VCaP (cell line): Measurements from ENCODE around the gene EIF3K.
"Not testable (repeated sequence)": the region's sequence is repeated elsewhere in the genome, so short reads cannot be mapped to it uniquely, and the experiment has no call there.

Source experiments
- H3K27ac ChIP-seq: fragments of 450-650 bp; 2 replicates; pipeline ENCODE4 v1.5.1; 2017
- TF ChIP-seq, protein P1 (sequence below): fragments of 450-650 bp; conservative IDR thresholded peaks from 2 replicates; pipeline ENCODE4 v1.5.1; 2017; ENCODE audit warnings: mild to moderate bottlenecking, moderate library complexity

The EIF3K gene

DNA sequence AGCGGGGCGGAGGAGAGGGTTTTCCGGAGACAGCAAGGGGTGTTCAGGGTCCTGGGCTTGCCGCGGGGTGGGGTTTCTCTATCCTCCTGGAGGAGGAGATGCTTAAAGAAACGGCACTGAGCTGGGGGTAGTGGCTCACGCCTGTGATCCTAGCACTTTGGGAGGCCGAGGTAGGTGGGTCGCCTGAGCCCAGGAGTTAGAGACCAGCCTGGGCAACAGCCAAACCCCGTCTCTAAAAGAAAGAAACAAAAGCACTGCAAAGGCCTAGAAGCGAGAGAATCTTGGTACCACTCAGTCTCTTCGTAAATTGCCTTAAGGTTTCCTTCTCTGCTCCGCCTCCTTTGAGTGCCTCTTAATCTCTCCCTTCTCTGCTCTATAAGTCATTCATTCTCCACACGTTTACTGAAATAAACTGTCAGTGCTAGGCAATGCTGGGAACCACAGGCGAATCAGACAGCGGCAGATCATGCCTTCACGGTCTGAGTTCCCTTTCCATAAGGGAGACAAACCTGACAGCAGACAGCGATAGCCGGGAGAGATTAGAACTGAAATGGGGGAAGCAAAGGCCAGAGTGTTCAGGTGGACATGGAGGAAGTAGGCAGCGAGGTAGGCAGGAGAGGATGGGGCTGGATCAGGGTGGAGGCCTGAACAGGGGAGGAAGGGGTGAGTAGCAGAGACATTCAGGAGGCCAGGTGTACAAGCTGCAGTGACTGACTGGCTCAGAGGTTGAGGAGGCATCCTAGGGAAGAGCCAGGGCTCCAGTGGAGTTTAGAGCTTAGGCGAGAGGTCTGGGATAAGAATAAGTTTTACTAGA, 580 bp downstream of the EIF3K start:
- TF ChIP-seq, protein P1, sequence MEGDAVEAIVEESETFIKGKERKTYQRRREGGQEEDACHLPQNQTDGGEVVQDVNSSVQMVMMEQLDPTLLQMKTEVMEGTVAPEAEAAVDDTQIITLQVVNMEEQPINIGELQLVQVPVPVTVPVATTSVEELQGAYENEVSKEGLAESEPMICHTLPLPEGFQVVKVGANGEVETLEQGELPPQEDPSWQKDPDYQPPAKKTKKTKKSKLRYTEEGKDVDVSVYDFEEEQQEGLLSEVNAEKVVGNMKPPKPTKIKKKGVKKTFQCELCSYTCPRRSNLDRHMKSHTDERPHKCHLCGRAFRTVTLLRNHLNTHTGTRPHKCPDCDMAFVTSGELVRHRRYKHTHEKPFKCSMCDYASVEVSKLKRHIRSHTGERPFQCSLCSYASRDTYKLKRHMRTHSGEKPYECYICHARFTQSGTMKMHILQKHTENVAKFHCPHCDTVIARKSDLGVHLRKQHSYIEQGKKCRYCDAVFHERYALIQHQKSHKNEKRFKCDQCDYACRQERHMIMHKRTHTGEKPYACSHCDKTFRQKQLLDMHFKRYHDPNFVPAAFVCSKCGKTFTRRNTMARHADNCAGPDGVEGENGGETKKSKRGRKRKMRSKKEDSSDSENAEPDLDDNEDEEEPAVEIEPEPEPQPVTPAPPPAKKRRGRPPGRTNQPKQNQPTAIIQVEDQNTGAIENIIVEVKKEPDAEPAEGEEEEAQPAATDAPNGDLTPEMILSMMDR, result no peak

DNA sequence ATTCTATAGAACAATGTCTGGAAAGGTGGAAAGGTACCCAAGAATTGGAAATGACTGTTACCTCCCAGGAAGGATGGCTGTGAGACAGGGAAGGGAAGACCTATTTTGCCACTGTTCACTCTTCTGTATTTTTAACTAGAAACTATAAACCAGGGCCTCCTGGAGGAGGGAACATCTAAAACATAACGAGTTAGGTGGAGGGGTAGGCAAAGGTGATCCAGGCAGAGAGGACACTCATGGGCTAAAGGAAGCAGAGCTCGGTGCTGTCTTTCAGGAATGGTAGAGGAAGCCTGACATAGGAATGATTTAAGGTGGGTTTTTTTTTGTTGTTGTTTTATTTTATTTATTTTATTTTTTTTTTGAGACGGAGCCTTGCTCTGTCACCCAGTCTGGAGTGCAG, 5.8 kb downstream of the EIF3K start:
- no peak overlapping the region for H3K27ac ChIP-seq
- TF ChIP-seq, protein P1, result no peak

More for the DNA sequence above, 580 bp downstream of the EIF3K start:
- peak overlapping the region; percentile 94 for H3K27ac ChIP-seq

DNA sequence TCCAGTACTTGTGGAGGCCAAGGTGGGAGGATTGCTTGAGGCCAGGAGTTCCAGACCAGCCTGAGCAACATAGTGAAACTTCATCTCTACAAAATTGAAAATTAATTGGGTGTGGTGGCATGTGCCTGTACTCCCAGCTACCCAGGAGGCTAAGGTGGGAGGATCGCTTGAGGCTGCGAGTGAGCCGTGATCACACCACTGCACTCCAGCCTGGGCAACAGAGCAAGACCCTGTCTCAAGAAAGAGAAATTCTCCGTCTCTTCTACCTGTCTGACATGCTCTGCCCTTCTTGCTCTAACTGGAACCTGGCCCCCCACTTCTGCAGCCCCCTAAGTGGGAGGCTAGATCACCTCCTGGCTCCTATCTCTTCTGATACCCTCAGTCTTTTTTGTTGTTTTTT, 7.4 kb downstream of the EIF3K start:
- TF ChIP-seq, protein P1, result no peak
- H3K27ac ChIP-seq, result no peak overlapping the region

DNA sequence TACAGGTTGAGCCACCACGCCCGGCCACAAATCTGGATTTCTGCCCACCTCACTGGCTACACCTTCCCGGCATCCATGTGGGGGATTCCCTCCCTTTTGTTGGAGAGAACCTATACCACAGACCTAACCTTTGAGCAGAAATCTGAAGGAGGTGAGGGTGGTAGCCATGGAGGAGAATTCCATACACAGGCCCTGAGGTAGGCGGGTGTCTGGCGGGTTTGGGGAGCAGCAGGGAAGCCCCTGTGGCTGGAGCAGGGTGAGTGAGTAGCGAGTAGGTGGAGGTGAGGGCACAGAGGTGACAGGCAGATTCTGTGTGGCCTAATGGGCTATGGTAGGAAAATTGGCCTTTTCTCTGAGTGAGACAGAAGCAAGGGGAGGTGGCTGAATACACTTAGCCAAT, 10.6 kb downstream of the EIF3K start:
- TF ChIP-seq, protein P1, result no peak
- H3K27ac ChIP-seq, result no peak overlapping the region

GRCh38 chr19:38631301-38631700, 12.3 kb downstream of the EIF3K start:
- not testable (repeated sequence) for H3K27ac ChIP-seq

GRCh38 chr19:38631811-38632475, 13.0 kb downstream of the EIF3K start:
- not testable (repeated sequence) for H3K27ac ChIP-seq

- TF ChIP-seq, protein P1, result no peak
- H3K27ac ChIP-seq, result no peak overlapping the region
Measured at GRCh38 chr19:38632476-38633213, 13.7 kb downstream of the EIF3K start.

DNA sequence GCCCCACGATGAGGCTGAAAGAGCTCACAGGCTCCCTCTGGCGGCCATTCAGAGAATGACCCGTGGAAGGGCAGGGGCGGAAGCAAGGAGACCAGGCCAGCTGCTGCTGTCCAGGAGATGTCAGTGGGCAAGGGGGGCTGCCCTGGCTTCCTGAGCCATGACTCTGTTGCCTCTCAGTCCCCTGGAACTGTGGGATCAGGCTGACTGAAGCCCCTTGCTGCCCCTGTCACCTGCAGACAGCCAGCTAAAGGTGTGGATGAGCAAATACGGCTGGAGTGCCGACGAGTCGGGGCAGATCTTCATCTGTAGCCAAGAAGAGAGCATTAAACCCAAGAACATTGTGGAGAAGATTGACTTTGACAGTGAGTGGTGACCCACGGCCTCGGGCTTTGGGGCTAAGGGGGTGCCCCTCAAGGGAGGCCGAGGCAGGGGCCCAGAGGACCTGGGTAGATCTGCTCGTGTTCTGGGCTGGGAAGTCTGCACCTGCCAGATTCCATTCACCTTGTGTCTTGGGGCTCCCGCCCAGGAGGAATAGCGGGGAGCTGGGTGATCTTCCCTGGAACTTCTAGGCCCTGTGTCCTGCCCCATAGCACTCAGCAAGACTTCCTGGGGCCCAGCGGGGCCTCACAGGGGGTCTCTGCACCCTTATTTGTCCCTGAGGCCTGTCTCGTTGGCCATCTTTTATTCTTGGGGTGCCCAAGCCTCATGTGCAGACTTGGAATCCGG, 15.9 kb downstream of the EIF3K start:
- no peak overlapping the region for H3K27ac ChIP-seq
- TF ChIP-seq, protein P1, result peak; percentile 98
